Spleen (tissue), 7 donors: ENCODE measurements around the gene POLD3.

Experiments
- POLR2A ChIP-seq, 3 donors: fragments of 450-650 bp; IDR thresholded peaks; one replicate each; pipeline ENCODE4 v1.5.1; 2017; ENCODE audit warnings: antibody characterized with exemption in 3 of 3, mild to moderate bottlenecking in 1 of 3
- POLR2AphosphoS5 ChIP-seq, 3 donors: sonication (generic); formaldehyde crosslinking; IDR thresholded peaks; one replicate each; pipeline ENCODE4 v1.5.1; 2017; ENCODE audit warnings: antibody characterized with exemption in 3 of 3
- TF ChIP-seq, protein P1 (sequence below), 11 experiments: fragments of 200-600 bp in 7 of 11; fragments of 450-650 bp in 4 of 11; sonication (generic) in 4 of 11; IDR thresholded peaks in 8 of 11; conservative IDR thresholded peaks in 3 of 11; 1 replicate in 7 of 11; 2 replicates in 4 of 11; pipeline versions ENCODE4 v1.4.0 to v1.8.0; 2016 to 2021; ENCODE audit warnings: antibody characterized with exemption in 11 of 11, inconsistent platforms in 4 of 11, mild to moderate bottlenecking in 1 of 11
- donor health status: DM: no; HTN: no; CAD: no; lungs with moderate emphysema.
- donor health status: DM: no; HTN: no; CAD: no.
- donor health status: DM: no; HTN: no; CAD: no.

GRCh38 chr11:74671520-74672196 lies 79.3 kb downstream of the POLD3 start:
- TF ChIP-seq, protein P1, sequence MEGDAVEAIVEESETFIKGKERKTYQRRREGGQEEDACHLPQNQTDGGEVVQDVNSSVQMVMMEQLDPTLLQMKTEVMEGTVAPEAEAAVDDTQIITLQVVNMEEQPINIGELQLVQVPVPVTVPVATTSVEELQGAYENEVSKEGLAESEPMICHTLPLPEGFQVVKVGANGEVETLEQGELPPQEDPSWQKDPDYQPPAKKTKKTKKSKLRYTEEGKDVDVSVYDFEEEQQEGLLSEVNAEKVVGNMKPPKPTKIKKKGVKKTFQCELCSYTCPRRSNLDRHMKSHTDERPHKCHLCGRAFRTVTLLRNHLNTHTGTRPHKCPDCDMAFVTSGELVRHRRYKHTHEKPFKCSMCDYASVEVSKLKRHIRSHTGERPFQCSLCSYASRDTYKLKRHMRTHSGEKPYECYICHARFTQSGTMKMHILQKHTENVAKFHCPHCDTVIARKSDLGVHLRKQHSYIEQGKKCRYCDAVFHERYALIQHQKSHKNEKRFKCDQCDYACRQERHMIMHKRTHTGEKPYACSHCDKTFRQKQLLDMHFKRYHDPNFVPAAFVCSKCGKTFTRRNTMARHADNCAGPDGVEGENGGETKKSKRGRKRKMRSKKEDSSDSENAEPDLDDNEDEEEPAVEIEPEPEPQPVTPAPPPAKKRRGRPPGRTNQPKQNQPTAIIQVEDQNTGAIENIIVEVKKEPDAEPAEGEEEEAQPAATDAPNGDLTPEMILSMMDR (IDR thresholded peaks at IDR 0.05 in 8 of 11, conservative IDR thresholded peaks at IDR 0.05 in 3 of 11): no peak
- TF ChIP-seq POLR2AphosphoS5 (IDR thresholded peaks at IDR 0.05): no peak
- TF ChIP-seq POLR2A (IDR thresholded peaks at IDR 0.05): no peak
